ENCODE measurements around the gene OGG1. TPM values are rescaled to one million over a fixed set of nuclear protein-coding genes. Genes with fewer than 3 reads are reported as not detected.
A peak's percentile ranks its signal among the peaks of the same experiment; 100 is the strongest.

The OGG1 gene
- total RNA-seq, 5 donors from 2014 or later (not counting 1 experiment from before 2014, with no cell fraction given) = 18.3 to 41.3 (median 38.1) TPM

GRCh38 chr3:9727041-9727595, 22.6 kb upstream of the OGG1 start:
- H3K4me3 Mint-ChIP-seq = peak overlapping the region; percentile 56 to 72 (median 68)
- H3K9me3 Mint-ChIP-seq = no peaks in the 10 kb centered on the region
- no peaks in the 10 kb centered on the region for H3K36me3 Mint-ChIP-seq
- ChIA-PET CTCF (interaction anchor here (0.5 to 1.7 kb wide), 21 partner anchors 9 to 515 kb away, joined by 3 to 8 read pairs (median 4); partner anchors contain the start of genes MTMR14 (in 1 of the 2) and OGG1 (in 1 of the 2)), POLR2A (interaction anchor here in 1 of 2 donors (0.5 kb wide), 1 partner anchor 35 kb away, joined by 3 read pairs; no protein-coding TSS in a partner anchor)
- H3K4me1 ChIP-seq (ENCODE audit: control insufficient read depth in 1 of 2, extremely low read depth in 1 of 2, insufficient read depth in 2 of 2, low read length in 2 of 2) = peaks cover 10 to 21% of the 10 kb centered on the region in 2 experiments
- ATAC-seq (replicated peaks in 1 of 4) = peak; percentile 15 to 29 (median 21)
- H3K27ac Mint-ChIP-seq = peak overlapping the region; percentile 75 to 79
- no peak overlapping the region for H3K27ac ChIP-seq (ENCODE audit: low read length)
- peaks cover 0 to 3% of the 10 kb centered on the region in 2 donors for H3K27me3 Mint-ChIP-seq
- H3K27me3 ChIP-seq (replicated peaks in 1 of 2; ENCODE audit: control insufficient read depth in 2 of 2, extremely low read depth in 1 of 2, insufficient read depth in 2 of 2, low read length in 1 of 2) = peaks cover 0 to 2% of the 10 kb centered on the region in 2 experiments
- H3K9me3 ChIP-seq = no peaks in the 10 kb centered on the region
- peak overlapping the region; percentile 10 to 36 for H3K4me3 ChIP-seq (ENCODE audit: control insufficient read depth in 1 of 2, extremely low read depth in 1 of 2, low read length in 1 of 2)
- no peaks in the 10 kb centered on the region for H3K36me3 ChIP-seq (ENCODE audit: control insufficient read depth in 2 of 2, extremely low read depth in 1 of 2, insufficient read depth in 1 of 2, low read length in 1 of 2)
- DNase-seq = peak; percentile 29 to 78 (median 51)
- peaks cover 27 to 31% (median 30%) of the 10 kb centered on the region in 3 donors for H3K4me1 Mint-ChIP-seq
- no CpG with 5 or more reads among the region's 11 CpGs for WGBS (ENCODE audit: insufficient coverage)

- no peak overlapping the region for H3K27ac ChIP-seq (ENCODE audit: low read length)
- ATAC-seq (replicated peaks in 1 of 4) = no peak
- DNase-seq = no peak
- Mint-ChIP-seq H3K36me3 (no peaks in the 10 kb centered on the region), H3K27me3 (peaks cover 0 to 2% of the 10 kb centered on the region in 2 donors), H3K4me1 (peaks cover 33 to 36% (median 36%) of the 10 kb centered on the region in 3 donors), H3K27ac (peak overlapping the region; percentile 75 to 79), H3K9me3 (no peaks in the 10 kb centered on the region), H3K4me3 (peak overlapping the region in 1 of 3 donors; percentile 56)
- no peaks in the 10 kb centered on the region for H3K9me3 ChIP-seq
- CTCF ChIA-PET = interaction anchor here (0.6 to 1.7 kb wide), 15 partner anchors 9 to 1295 kb away, joined by 3 to 6 read pairs (median 4); partner anchors contain the start of genes MTMR14 (in 1 of the 2) and OGG1 (in 1 of the 2)
- no peaks in the 10 kb centered on the region for H3K36me3 ChIP-seq (ENCODE audit: control insufficient read depth in 2 of 2, extremely low read depth in 1 of 2, insufficient read depth in 1 of 2, low read length in 1 of 2)
- no peak overlapping the region for H3K4me3 ChIP-seq (ENCODE audit: control insufficient read depth in 1 of 2, extremely low read depth in 1 of 2, low read length in 1 of 2)
- WGBS (ENCODE audit: insufficient coverage) = 92% methylated on average over 2 of the region's 2 CpGs
- POLR2A ChIA-PET = no interaction called here
- peaks cover 12 to 27% of the 10 kb centered on the region in 2 experiments for H3K4me1 ChIP-seq (ENCODE audit: control insufficient read depth in 1 of 2, extremely low read depth in 1 of 2, insufficient read depth in 2 of 2, low read length in 2 of 2)
- peaks cover 0 to 2% of the 10 kb centered on the region in 2 experiments for H3K27me3 ChIP-seq (replicated peaks in 1 of 2; ENCODE audit: control insufficient read depth in 2 of 2, extremely low read depth in 1 of 2, insufficient read depth in 2 of 2, low read length in 1 of 2)
Measured at GRCh38 chr3:9727743-9728142, 22.0 kb upstream of the OGG1 start.

- Mint-ChIP-seq H3K4me3 (peak overlapping the region in 1 of 3 donors; percentile 49), H3K4me1 (peaks cover 50 to 53% (median 52%) of the 10 kb centered on the region in 3 donors), H3K27me3 (no peaks in the 10 kb centered on the region), H3K36me3 (peaks cover 8% of the 10 kb centered on the region), H3K9me3 (no peaks in the 10 kb centered on the region), H3K27ac (no peak overlapping the region)
- Histone ChIP-seq H3K4me3 (ENCODE audit: control insufficient read depth in 1 of 2, extremely low read depth in 1 of 2, low read length in 1 of 2) (no peak overlapping the region), H3K36me3 (ENCODE audit: control insufficient read depth in 2 of 2, extremely low read depth in 1 of 2, insufficient read depth in 1 of 2, low read length in 1 of 2) (peaks cover 0 to 8% of the 10 kb centered on the region in 2 donors), H3K9me3 (no peaks in the 10 kb centered on the region), H3K4me1 (ENCODE audit: control insufficient read depth in 1 of 2, extremely low read depth in 1 of 2, insufficient read depth in 2 of 2, low read length in 2 of 2) (peaks cover 15 to 43% of the 10 kb centered on the region in 2 experiments), H3K27ac (ENCODE audit: low read length) (no peak overlapping the region), H3K27me3 (replicated peaks in 1 of 2; ENCODE audit: control insufficient read depth in 2 of 2, extremely low read depth in 1 of 2, insufficient read depth in 2 of 2, low read length in 1 of 2) (no peaks in the 10 kb centered on the region)
- POLR2A ChIA-PET = no interaction called here
- CTCF ChIA-PET = no interaction called here
- ATAC-seq (replicated peaks in 1 of 4) (no peak), DNase-seq (no peak)
- WGBS (ENCODE audit: insufficient coverage) = 93% methylated on average over 9 of the region's 10 CpGs
Measured at GRCh38 chr3:9729419-9729818, 20.3 kb upstream of the OGG1 start.

GRCh38 chr3:9730657-9731205, 19.0 kb upstream of the OGG1 start:
- ATAC-seq (replicated peaks in 1 of 4) (peak; percentile 31 to 49 (median 37)), DNase-seq (peak in 1 of 35 experiments; percentile 8)
- Mint-ChIP-seq H3K9me3 (no peaks in the 10 kb centered on the region), H3K4me3 (peak overlapping the region; percentile 83 to 90 (median 87)), H3K27me3 (no peaks in the 10 kb centered on the region), H3K4me1 (peaks cover 56 to 65% (median 62%) of the 10 kb centered on the region in 3 donors), H3K27ac (peak overlapping the region; percentile 93 to 98), H3K36me3 (peaks cover 18% of the 10 kb centered on the region)
- peak overlapping the region; percentile 66 to 68 for H3K4me3 ChIP-seq (ENCODE audit: control insufficient read depth in 1 of 2, extremely low read depth in 1 of 2, low read length in 1 of 2)
- peak overlapping the region; percentile 50 for H3K27ac ChIP-seq (ENCODE audit: low read length)
- ChIA-PET CTCF (interaction anchor here (0.6 to 1.6 kb wide), 6 partner anchors 15 to 353 kb away, joined by 3 to 4 read pairs (median 4); partner anchors contain the start of genes ARPC4 (in 1 of the 2) and MTMR14 (in 1 of the 2)), POLR2A (interaction anchor here in 1 of 2 donors (0.8 kb wide), 1 partner anchor 335 kb away, joined by 9 read pairs; no protein-coding TSS in a partner anchor)
- H3K36me3 ChIP-seq (ENCODE audit: control insufficient read depth in 2 of 2, extremely low read depth in 1 of 2, insufficient read depth in 1 of 2, low read length in 1 of 2) = peaks cover 0 to 19% of the 10 kb centered on the region in 2 donors
- H3K9me3 ChIP-seq = no peaks in the 10 kb centered on the region
- 3% methylated on average over 15 of the region's 17 CpGs for WGBS (ENCODE audit: insufficient coverage)
- peaks cover 15 to 50% of the 10 kb centered on the region in 2 experiments for H3K4me1 ChIP-seq (ENCODE audit: control insufficient read depth in 1 of 2, extremely low read depth in 1 of 2, insufficient read depth in 2 of 2, low read length in 2 of 2)
- H3K27me3 ChIP-seq (replicated peaks in 1 of 2; ENCODE audit: control insufficient read depth in 2 of 2, extremely low read depth in 1 of 2, insufficient read depth in 2 of 2, low read length in 1 of 2) = no peaks in the 10 kb centered on the region

DNA sequence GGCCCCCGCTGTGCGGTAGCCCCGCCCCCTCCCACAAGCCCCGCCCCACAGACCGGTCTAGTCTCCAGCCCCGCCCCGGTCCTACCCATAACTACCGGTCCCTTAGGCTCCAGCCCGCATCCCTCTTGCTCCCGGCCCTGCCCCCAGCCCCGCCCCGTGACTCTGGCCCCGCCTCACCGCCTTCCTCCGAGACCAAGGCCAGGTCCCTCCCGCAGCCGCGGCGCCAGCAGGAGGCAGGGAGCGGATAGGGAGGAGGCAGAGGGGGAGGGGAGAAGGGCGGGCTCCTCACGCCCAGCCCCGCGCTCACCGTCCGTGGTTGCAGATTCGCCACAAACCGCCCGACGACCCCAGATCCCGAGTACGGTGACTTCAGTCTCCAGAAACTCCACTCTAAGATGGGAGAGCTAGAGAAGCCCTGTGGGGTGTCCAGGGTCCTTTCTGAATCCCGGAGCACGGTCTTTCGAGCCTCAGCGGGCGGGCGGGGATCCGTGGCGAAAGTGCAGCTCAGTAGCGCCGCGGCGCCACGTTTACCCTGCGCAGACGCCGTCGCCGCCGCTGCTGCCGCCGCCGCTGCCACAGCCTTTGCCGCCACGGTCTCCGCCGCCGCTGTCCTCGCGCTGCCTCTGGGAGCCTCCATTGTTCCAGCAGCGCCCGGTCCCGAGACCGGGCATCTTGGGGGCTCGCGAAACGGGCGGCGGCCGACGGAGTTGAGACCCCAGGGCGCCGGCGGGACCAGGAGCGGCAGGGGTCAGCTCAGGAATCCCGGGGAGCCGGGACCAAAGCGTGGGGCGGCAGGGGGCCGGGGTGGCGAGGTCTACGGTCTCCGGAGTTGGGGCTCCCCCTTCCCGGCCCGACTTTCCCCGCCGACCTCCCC, 18.3 kb upstream of the OGG1 start, which contains the start of gene BRPF1:
BRPF1 (plus strand) TSS at position 530 of the 874 bp plus-strand sequence. CDS start 2,406 bp downstream, outside the sequence.
- under 1% methylated on average over 74 of the region's 88 CpGs for WGBS (ENCODE audit: insufficient coverage)
- peak within 1 kb of the TSS; percentile 93 to 98 for H3K27ac Mint-ChIP-seq
- peak within 1 kb of the TSS; percentile 83 to 91 (median 90) for H3K4me3 Mint-ChIP-seq
- Histone ChIP-seq H3K27me3 (replicated peaks in 1 of 2; ENCODE audit: control insufficient read depth in 2 of 2, extremely low read depth in 1 of 2, insufficient read depth in 2 of 2, low read length in 1 of 2) (no peaks in the 10 kb centered on the region), H3K4me3 (ENCODE audit: control insufficient read depth in 1 of 2, extremely low read depth in 1 of 2, low read length in 1 of 2) (peak within 1 kb of the TSS; percentile 66 to 90), H3K4me1 (ENCODE audit: control insufficient read depth in 1 of 2, extremely low read depth in 1 of 2, insufficient read depth in 2 of 2, low read length in 2 of 2) (peaks cover 15 to 53% of the 10 kb centered on the region in 2 experiments), H3K36me3 (ENCODE audit: control insufficient read depth in 2 of 2, extremely low read depth in 1 of 2, insufficient read depth in 1 of 2, low read length in 1 of 2) (peaks cover 0 to 23% of the 10 kb centered on the region in 2 donors), H3K27ac (ENCODE audit: low read length) (peak within 1 kb of the TSS; percentile 79), H3K9me3 (no peaks in the 10 kb centered on the region)
- peak; percentile 94 to 100 (median 99) for DNase-seq
- CTCF ChIA-PET = interaction anchor here (0.6 to 1.6 kb wide), 5 partner anchors 16 to 227 kb away, joined by 3 to 4 read pairs (median 4); partner anchors contain the start of genes ARPC4 (in 1 of the 2) and MTMR14 (in 1 of the 2)
- ATAC-seq (replicated peaks in 1 of 4) = peak; percentile 92 to 95 (median 94)
- H3K4me1 Mint-ChIP-seq = peaks cover 61 to 66% (median 66%) of the 10 kb centered on the region in 3 donors
- peaks cover 22% of the 10 kb centered on the region for H3K36me3 Mint-ChIP-seq
- POLR2A ChIA-PET = interaction anchor here in 1 of 2 donors (0.6 to 0.8 kb wide), 2 partner anchors 162 to 336 kb away, joined by 3 to 9 read pairs; no protein-coding TSS in a partner anchor
- no peaks in the 10 kb centered on the region for H3K27me3 Mint-ChIP-seq
- H3K9me3 Mint-ChIP-seq = no peaks in the 10 kb centered on the region

Data from T-cell (primary cell).